Muscle of arm (tissue), 12 donors: ENCODE data around the gene RAMP2. TPM values are rescaled to one million over a fixed set of nuclear protein-coding genes. Genes with fewer than 3 reads are reported as not detected.

Experiments
- DNase-seq: peaks from one replicate; pipeline ENCODE4 v3.0.0-alpha.2; 2013
- polyA plus RNA-seq, 12 donors: library from polyadenylated mRNA; unstranded; fragments of 120-200 nt; gene quantifications; one replicate each; pipeline ENCODE4 v1.2.1, GENCODE V29; 2013; ENCODE audit not compliant: insufficient read length in 12 of 12

RAMP2 gene
- polyA plus RNA-seq, 12 donors, result 60.4 to 120 (median 69.4) TPM; not detected in 1

DNA sequence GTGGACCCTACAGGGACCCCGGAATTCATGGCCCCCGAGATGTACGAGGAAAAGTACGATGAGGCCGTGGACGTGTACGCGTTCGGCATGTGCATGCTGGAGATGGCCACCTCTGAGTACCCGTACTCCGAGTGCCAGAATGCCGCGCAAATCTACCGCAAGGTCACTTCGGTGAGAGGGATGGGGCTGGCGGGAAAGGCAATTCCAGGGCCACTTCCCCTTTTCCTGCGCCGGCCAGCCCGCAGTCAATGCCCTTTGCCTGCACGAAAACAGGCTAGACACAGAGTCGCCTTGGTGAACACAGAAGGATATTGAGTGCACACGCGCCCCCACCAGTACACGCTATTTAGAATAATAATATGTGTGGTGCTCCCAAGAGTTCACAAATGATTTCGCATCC, 23.4 kb downstream of the RAMP2 start:
- DNase-seq, result no peak

DNA sequence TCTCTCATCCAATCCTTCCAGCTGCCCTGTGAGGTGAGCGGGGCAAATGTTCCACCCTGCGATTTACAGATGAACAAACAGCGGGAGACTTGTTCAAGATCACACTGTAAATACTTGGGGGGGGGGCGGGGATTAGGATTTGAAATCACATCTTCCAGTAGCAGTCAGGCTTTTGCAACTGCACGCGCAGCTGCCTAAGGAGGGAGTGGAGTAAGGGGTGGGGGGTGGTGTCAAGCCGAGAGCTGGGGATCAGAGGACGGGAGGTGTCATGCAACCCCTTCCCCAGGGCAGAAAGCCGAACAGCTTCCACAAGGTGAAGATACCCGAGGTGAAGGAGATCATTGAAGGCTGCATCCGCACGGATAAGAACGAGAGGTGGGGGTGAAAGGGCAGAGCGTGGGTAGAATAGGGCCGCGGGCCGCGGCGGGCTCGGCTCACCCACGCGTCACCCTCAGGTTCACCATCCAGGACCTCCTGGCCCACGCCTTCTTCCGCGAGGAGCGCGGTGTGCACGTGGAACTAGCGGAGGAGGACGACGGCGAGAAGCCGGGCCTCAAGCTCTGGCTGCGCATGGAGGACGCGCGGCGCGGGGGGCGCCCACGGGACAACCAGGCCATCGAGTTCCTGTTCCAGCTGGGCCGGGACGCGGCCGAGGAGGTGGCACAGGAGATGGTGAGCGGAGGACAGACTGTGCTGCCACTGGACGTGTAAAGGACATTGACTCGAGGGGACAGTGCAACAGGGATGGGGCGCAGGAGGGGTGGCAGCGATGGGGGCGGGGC, 24.0 kb downstream of the RAMP2 start:
- no peak for DNase-seq

DNA sequence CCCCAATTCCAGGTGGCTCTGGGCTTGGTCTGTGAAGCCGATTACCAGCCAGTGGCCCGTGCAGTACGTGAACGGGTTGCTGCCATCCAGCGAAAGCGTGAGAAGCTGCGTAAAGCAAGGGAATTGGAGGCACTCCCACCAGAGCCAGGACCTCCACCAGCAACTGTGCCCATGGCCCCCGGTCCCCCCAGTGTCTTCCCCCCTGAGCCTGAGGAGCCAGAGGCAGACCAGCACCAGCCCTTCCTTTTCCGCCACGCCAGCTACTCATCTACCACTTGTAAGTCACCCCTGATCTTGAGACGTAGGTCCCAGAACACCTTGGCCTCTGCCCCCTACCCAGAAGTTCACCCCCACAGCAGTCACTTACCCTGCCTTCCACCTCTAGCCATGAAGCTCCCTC, 26.2 kb downstream of the RAMP2 start:
- DNase-seq, result no peak

DNA sequence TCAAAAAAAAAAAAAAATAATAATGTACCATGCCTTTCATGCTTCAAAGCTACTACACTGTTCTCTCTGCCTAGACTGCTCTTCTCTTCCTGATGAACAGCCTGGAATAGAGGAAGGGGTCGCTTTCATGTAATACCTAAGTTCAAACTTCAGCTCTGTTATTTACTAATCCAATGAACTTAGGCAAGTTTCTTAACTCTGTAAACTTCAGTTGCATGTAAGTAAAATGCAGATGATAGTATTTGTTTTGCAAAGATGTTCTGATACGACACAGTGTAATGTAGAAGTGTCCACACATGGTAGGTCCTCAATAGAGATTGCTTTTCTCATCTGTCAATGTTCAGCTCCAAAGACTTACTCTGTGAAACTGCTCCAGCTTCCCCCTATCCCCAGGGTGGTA, 30.9 kb downstream of the RAMP2 start:
- no peak for DNase-seq

DNA sequence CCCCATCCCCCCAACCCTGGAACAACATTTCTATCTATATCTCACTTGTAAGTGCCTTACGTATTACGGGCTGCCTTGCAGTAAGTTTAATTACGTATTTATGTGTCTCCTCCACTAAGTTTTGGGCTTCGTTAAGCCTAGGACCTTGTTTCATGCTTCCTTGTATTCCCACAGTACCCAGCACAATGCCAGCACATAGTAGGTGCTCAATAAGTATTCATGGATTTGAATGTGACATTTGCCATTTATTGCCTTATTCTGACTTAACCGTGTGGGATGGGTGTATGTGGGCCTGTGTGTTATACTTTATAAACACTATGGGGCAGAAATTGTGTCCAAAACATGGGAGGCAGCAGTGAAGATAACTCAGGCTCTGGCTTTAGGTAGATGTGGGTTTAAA, 31.5 kb downstream of the RAMP2 start:
- DNase-seq, result no peak

DNA sequence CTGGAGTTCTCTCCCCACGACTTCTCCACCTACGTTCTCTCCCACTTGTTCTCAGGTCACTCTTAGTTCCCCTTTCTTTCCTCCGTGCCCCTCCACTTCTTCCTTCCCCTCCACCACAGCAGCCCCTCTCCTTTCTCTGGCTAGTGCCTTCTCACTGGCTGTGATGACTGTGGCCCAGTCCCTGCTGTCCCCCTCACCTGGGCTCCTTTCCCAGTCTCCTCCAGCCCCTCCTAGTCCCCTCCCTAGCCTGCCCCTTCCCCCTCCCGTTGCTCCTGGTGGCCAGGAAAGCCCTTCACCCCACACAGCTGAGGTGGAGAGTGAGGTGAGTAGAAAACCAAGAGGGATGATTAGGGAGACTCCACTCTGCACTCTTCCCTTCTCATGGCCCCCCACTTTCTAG, 34.0 kb downstream of the RAMP2 start:
- DNase-seq, result no peak

DNA sequence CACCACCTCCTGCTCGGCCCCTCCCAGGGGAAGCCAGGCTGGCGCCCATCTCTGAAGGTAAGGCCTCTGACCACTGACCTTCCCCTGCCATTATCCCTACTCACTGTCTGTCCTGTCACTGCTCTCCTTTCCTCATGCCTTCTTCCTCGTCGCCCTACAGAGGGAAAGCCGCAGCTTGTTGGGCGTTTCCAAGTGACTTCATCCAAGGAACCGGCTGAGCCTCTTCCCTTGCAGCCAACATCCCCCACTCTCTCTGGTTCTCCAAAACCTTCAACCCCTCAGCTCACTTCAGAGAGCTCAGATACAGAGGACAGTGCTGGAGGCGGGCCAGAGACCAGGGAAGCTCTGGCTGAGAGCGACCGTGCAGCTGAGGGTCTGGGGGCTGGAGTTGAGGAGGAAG, 34.4 kb downstream of the RAMP2 start:
- DNase-seq, result no peak

DNA sequence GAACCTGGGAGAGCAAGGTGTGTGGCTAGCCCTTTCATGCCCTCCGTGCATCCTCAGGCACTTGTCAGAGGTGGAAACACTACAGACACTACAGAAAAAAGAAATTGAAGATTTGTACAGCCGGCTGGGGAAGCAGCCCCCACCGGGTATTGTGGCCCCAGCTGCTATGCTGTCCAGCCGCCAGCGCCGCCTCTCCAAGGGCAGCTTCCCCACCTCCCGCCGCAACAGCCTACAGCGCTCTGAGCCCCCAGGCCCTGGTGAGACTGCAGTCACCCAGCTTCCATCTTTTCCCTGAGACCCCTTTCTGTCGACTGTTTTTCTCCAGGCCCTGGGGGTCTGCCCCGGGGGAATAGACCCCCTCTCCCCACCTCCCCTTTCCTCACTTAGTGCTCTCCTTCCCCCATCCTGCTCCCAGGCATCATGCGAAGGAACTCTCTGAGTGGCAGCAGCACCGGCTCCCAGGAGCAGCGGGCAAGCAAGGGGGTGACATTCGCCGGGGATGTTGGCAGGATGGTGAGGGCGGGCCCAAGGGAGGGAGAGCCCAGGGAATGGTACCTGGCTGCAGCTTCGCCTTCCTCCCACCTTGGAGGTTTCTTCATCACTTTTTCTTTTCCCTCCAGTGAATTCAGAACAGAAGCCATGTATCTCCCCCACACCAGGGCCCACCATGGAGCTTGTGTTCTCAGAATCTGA, 35.2 kb downstream of the RAMP2 start:
- DNase-seq, result no peak

DNA sequence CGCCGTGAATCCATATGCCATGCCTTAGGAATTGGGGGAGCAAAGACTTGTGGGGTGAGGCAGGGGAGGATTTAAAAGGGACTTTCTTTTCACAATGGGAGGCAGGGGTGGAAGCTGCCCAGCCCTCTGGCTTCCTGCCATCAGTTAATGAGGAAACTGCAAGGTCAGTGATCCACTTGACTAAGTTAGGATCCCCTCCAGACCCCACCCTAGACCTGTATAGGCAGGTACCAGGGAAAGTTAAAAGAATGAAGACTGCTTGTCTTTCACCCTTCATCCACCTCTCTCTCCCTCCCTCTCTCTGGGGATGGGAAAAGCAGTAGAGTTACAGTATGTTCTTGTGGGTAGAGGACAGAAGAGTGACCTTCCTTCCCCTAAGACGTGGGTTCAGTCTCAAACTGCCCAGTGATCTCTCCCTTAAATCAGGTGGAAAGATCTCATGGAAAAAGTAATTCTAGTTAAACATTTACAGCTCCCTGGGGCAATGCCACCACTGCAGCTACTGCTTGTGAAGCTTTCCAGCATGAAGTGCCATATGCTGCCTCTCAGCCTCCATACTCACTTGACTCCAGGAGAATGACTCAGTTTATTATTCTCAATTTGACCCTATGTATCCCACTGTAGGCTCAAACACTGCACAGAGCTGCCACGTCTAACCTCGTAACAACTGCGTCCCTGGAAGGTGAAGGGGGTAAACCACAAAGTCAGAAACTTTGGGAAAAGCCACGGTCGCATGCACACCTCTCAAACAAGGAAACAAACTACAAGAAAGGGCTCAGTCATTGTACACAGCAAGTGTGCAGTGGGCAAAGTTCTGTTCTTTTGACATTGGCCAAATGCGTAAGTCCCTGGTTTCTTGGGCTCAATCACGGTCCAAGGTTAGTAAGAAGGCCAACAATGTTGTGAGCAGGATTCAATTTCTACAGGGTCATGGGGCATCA, 36.3 kb downstream of the RAMP2 start:
- no peak for DNase-seq

DNA sequence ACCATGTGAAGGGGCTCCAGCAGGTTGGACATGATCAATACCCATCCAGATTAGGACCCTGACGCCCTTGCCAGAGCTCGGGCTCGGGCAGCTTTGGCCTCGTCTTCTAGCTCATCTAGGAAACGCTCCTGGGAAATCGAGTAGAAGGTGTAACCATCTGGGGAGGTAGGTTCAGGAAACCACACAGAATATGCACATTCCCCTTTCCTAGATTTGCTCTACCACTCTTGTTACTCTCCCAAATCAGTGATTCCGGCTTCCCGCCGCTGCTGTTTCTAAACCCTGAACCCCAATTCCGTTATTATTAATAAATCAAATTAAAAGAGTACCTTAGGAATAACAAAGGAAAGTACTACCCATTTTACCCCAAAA, 37.0 kb downstream of the RAMP2 start:
- DNase-seq, result no peak

DNA sequence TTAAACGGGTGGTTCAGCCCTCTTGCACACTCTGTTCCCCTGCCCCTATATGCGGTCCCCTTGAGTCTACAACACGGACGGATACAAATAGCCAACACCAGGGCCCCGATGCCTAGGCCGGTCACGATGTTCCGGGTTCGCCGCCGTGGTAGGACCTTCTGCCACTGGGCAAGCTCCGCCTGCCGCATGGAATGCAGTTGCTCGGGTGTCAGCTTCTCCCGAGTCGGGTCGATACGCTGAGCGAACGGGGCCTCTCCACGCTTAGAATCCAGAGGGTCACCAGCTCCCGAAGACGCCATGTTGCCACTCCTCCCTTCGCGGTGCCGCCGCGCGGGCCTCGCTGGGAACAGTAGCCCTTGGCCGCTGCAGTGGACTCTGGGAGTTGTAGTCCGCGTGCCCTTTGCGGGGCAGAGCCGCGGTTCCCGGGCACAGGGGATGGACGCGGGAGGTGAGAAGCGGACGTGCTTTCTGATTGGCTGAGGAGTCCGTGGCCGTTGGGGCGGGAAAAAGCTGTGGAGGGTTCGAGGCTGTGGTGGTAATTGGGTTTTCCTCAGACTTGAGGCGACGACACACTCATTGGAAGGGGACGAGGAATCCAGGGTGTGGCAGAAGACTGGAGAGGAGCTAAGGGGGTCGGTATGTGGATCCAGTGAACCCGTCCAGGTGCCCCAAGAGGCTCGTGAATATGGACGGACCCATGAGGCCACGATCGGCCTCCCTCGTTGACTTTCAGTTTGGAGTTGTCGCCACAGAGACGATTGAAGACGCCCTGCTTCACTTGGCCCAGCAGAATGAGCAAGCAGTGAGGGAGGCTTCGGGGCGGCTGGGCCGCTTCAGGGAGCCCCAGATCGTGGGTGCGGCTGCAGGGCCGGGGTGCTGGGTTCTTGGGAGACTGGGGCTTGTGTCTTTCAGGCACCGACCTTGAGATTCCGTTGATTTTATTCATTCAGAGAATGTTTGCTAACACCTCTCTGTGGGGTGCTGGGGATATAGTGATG, 37.7 kb downstream of the RAMP2 start, which contains the start of the genes CNTD1 and COA3:
Gene CNTD1 (plus strand): TSS at position 479 of the 998 bp plus-strand sequence. CDS start 207 bp downstream, at position 686.
Gene COA3 (minus strand): TSS at position 322 of the 998 bp plus-strand sequence. CDS start 23 bp downstream, at position 299.
- DNase-seq, result peak; percentile 85

DNA sequence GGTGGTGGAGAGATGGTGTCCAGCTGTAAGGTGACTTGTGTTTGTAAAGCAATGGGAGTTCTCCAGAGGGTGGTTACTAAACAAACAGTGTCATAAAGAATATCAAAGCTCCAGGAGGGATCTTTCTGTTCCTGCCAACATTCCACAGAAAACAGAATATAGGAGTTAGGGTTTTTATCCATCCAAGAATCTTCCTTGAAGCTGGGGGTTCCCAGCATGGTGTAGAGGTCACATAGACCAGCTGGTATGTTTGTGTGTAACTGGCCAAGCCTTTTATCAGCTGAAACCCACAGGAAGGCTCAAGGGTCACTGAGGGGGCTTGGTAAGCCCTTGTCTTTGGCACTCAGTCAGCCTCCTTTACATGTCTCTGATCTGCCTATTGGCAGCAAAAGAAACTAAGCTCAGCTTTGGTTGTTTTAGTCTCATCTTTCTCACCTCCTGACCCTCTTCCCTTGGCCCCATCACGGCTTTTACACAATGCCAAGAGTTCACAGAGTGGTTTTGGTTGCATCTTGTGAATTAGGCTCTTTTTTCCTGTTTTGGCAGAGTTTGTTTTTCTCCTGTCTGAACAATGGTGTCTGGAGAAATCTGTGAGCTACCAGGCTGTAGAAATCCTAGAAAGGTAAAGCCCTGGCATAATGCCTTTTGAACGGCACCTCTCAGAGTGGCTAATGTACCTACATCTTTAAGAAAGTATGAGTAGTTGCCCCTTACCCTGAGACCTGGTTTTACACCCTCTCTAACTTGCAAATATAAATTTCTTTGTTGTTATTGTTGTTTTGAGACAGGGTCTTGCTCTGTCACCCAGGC, 42.3 kb downstream of the RAMP2 start:
- DNase-seq, result no peak

DNA sequence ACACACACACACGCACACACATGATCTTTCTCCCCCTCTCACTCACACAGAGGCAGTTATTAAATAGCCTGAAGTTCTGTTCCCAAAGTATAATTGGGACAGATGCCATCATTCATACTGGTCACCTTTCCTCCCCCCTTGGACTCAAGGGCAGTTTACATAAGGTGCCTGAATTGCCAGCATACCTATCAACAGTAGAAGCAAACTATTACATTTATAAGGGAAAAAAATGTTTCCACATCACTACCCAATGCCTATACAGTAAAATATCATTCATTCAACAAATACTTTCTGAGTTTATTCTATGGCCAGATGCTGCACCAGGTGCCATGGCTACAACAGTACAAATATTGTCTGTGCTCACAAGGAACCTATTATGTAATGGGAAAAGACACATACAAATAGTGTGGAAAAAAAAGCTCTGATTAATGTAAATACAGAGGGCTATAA, 43.9 kb downstream of the RAMP2 start:
- DNase-seq, result no peak

DNA sequence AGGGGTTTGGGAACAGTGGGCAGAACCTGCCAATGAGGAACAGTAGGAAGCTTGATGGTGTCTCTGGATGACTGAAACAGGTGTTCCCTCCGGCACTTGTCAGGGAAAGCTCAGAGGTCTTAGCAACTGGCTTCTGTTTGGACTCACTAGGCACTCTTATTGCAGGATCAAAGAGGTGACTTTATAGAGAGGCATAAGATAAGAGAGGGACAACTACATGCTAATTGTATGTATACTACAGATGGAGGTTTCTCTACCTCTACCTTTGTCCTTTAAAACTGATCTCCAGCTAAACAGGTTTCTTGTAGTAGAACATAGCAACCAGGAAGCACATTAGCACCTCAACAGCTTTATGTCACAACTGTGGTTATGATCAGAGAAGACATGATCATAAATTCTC, 45.2 kb downstream of the RAMP2 start:
- no peak for DNase-seq

DNA sequence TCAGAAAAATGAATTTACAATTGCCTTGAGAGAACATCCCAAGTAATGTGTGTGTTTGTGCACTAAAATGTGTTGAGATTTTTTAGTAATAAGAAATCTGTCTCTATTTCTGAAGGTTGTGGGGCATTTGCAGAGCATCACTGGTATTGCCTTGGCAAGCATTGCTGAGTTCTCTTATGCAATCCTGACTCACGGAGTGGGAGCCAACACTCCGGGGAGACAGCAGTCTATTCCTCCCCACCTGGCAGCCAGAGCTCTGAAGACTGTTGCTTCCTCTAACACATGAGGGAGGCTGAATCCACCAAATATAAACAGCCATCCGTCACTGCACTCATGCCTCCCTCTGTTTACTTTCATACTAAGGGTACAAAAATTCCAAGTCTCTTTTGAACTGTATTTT, 48.2 kb downstream of the RAMP2 start:
- DNase-seq, result no peak
